Measurements from ENCODE around the gene TMPRSS13. TPM values are rescaled to one million over a fixed set of nuclear protein-coding genes. Genes with fewer than 3 reads are reported as not detected.

Gene TMPRSS13
- polyA plus RNA-seq, 1 experiment: not detected

- H3K27me3 ChIP-seq (ENCODE audit: control insufficient read depth, insufficient read depth, low read length): no peaks in the 10 kb centered on the region
- ChIA-PET POLR2A (no interaction called here), CTCF (interaction anchor here (0.8 to 1.8 kb wide), 3 partner anchors 98 to 135 kb away, joined by 3 to 7 read pairs (median 6); no protein-coding TSS in a partner anchor)
- H3K36me3 ChIP-seq (ENCODE audit: control insufficient read depth, insufficient read depth, low read length): no peaks in the 10 kb centered on the region
- no peak overlapping the region for H3K4me3 ChIP-seq (ENCODE audit: low read depth, low read length)
- TF ChIP-seq CTCF (IDR thresholded peaks at IDR 0.05; ENCODE audit: insufficient read depth, low read depth, low read length): no peak
- DNase-seq (ENCODE audit: low read depth): no peak
These were observed 12.9 kb upstream of the TMPRSS13 start for GRCh38 chr11:117941976-117942654.

GRCh38 chr11:117941163-117941707 lies 12.0 kb upstream of the TMPRSS13 start:
- POLR2A ChIA-PET: no interaction called here
- CTCF ChIA-PET: interaction anchor here (0.8 kb wide), 1 partner anchor 134 kb away, joined by 3 read pairs; no protein-coding TSS in a partner anchor
- DNase-seq (ENCODE audit: low read depth): no peak
- no peak for TF ChIP-seq CTCF (IDR thresholded peaks at IDR 0.05; ENCODE audit: insufficient read depth, low read depth, low read length)
- H3K4me3 ChIP-seq (ENCODE audit: low read depth, low read length): no peak overlapping the region
- no peaks in the 10 kb centered on the region for H3K36me3 ChIP-seq (ENCODE audit: control insufficient read depth, insufficient read depth, low read length)
- H3K27me3 ChIP-seq (ENCODE audit: control insufficient read depth, insufficient read depth, low read length): no peaks in the 10 kb centered on the region

GRCh38 chr11:117940736-117941135 lies 11.5 kb upstream of the TMPRSS13 start:
- no peak for DNase-seq (ENCODE audit: low read depth)
- Histone ChIP-seq H3K4me3 (ENCODE audit: low read depth, low read length) (no peak overlapping the region), H3K36me3 (ENCODE audit: control insufficient read depth, insufficient read depth, low read length) (no peaks in the 10 kb centered on the region), H3K27me3 (ENCODE audit: control insufficient read depth, insufficient read depth, low read length) (no peaks in the 10 kb centered on the region)
- ChIA-PET CTCF (interaction anchor here (2.1 kb wide), 1 partner anchor 133 kb away, joined by 7 read pairs; no protein-coding TSS in a partner anchor), POLR2A (no interaction called here)
- no peak for TF ChIP-seq CTCF (IDR thresholded peaks at IDR 0.05; ENCODE audit: insufficient read depth, low read depth, low read length)

GRCh38 chr11:117936973-117937372 lies 7.8 kb upstream of the TMPRSS13 start:
- CTCF ChIA-PET: interaction anchor here (0.6 to 2.8 kb wide), 4 partner anchors 10 to 510 kb away, joined by 4 to 21 read pairs (median 4); no protein-coding TSS in a partner anchor
- H3K4me3 ChIP-seq (ENCODE audit: low read depth, low read length): no peak overlapping the region
- no peak for TF ChIP-seq CTCF (IDR thresholded peaks at IDR 0.05; ENCODE audit: insufficient read depth, low read depth, low read length)
- H3K36me3 ChIP-seq (ENCODE audit: control insufficient read depth, insufficient read depth, low read length): no peaks in the 10 kb centered on the region
- no peaks in the 10 kb centered on the region for H3K27me3 ChIP-seq (ENCODE audit: control insufficient read depth, insufficient read depth, low read length)
- no peak for DNase-seq (ENCODE audit: low read depth)
- POLR2A ChIA-PET: no interaction called here

- no peak for DNase-seq (ENCODE audit: low read depth)
- no peak for TF ChIP-seq CTCF (IDR thresholded peaks at IDR 0.05; ENCODE audit: insufficient read depth, low read depth, low read length)
- Histone ChIP-seq H3K27me3 (ENCODE audit: control insufficient read depth, insufficient read depth, low read length) (no peaks in the 10 kb centered on the region; the same call in 1 of the 2 replicates), H3K4me3 (ENCODE audit: low read depth, low read length) (no peak overlapping the region), H3K36me3 (ENCODE audit: control insufficient read depth, insufficient read depth, low read length) (no peaks in the 10 kb centered on the region)
- ChIA-PET CTCF (interaction anchor here (1.5 kb wide), 1 partner anchor 12 kb away, joined by 5 read pairs; no protein-coding TSS in a partner anchor), POLR2A (no interaction called here)
These were observed 5.5 kb upstream of the TMPRSS13 start for GRCh38 chr11:117934526-117935307.

All from BJ (cell line).